Hindlimb muscle (tissue), 1 donor: ENCODE measurements around the gene PPT1. TPM values are rescaled to one million over a fixed set of nuclear protein-coding genes. Genes with fewer than 3 reads are reported as not detected.
"Not testable (repeated sequence)": the region's sequence is repeated elsewhere in the genome, so short reads cannot be mapped to it uniquely, and the experiment has no call there.

Source experiments
- DNase-seq: peaks from one replicate; pipeline ENCODE4 v3.0.0-alpha.2; 2013
- polyA plus RNA-seq: library from polyadenylated mRNA; unstranded; fragments of 120-200 nt; gene quantifications from one replicate; pipeline ENCODE4 v1.2.1, GENCODE V29; 2013; ENCODE audit not compliant: insufficient read length

The PPT1 gene
- polyA plus RNA-seq, 1 donor, result 38.2 TPM

GRCh38 chr1:40053138-40053887 is 43.7 kb downstream of the PPT1 start:
- DNase-seq, result no peak

GRCh38 chr1:40050863-40051262 is 46.2 kb downstream of the PPT1 start:
- no peak for DNase-seq

- DNase-seq, result no peak
Measured at GRCh38 chr1:40049725-40050124, 47.3 kb downstream of the PPT1 start.

GRCh38 chr1:40047769-40048168 is 49.3 kb downstream of the PPT1 start:
- DNase-seq, result no peak

- no peak for DNase-seq
Measured at GRCh38 chr1:40047276-40047675, 49.8 kb downstream of the PPT1 start.

- no peak for DNase-seq
Measured at GRCh38 chr1:40045766-40046165, 51.3 kb downstream of the PPT1 start.

- DNase-seq, result no peak
Measured at GRCh38 chr1:40045182-40045581, 51.9 kb downstream of the PPT1 start.

- no peak for DNase-seq
Measured at GRCh38 chr1:40044110-40044509, 52.9 kb downstream of the PPT1 start.

GRCh38 chr1:40042341-40042740 is 54.7 kb downstream of the PPT1 start:
- DNase-seq, result no peak

- DNase-seq, result no peak
Measured at GRCh38 chr1:40041466-40041838, 55.6 kb downstream of the PPT1 start.

GRCh38 chr1:40040511-40041465 is 56.3 kb downstream of the PPT1 start, which contains the start of gene CAP1:
Gene CAP1, plus strand, starts transcription at chr1:40040729. Its CDS starts 18,618 bp downstream, at chr1:40059347.
- DNase-seq, result peak; percentile 100

- DNase-seq, result peak; percentile 79
Measured at GRCh38 chr1:40039757-40040510, 57.1 kb downstream of the PPT1 start.

GRCh38 chr1:40039245-40039756 is 57.8 kb downstream of the PPT1 start:
- no peak for DNase-seq

- DNase-seq, result no peak
Measured at GRCh38 chr1:40038697-40039096, 58.4 kb downstream of the PPT1 start.

GRCh38 chr1:40037254-40037653 is 59.8 kb downstream of the PPT1 start:
- not testable (repeated sequence) for DNase-seq

GRCh38 chr1:40036574-40036973 is 60.5 kb downstream of the PPT1 start:
- peak; percentile 45 for DNase-seq

- no peak for DNase-seq
Measured at GRCh38 chr1:40034869-40035268, 62.2 kb downstream of the PPT1 start.

- DNase-seq, result peak; percentile 33
Measured at GRCh38 chr1:40032240-40032891, 64.7 kb downstream of the PPT1 start.

- no peak for DNase-seq
Measured at GRCh38 chr1:40030528-40031135, 66.4 kb downstream of the PPT1 start.

GRCh38 chr1:40029608-40030007 is 67.4 kb downstream of the PPT1 start:
- DNase-seq, result no peak

GRCh38 chr1:40027647-40028046 is 69.4 kb downstream of the PPT1 start:
- DNase-seq, result no peak

- no peak for DNase-seq
Measured at GRCh38 chr1:40024671-40025070, 72.4 kb downstream of the PPT1 start.
